Pons (tissue), 1 donor: ENCODE results near the gene SH2B2.
A peak's percentile ranks its signal among the peaks of the same experiment; 100 is the strongest.

ENCODE experiments used
- DNase-seq: peaks from one replicate; pipeline ENCODE4 v3.0.0-alpha.2; 2016; ENCODE audit warnings: low spot score

The SH2B2 gene

GRCh38 chr7:102266541-102266940, 20.1 kb upstream of the SH2B2 start:
- DNase-seq: no peak

DNA sequence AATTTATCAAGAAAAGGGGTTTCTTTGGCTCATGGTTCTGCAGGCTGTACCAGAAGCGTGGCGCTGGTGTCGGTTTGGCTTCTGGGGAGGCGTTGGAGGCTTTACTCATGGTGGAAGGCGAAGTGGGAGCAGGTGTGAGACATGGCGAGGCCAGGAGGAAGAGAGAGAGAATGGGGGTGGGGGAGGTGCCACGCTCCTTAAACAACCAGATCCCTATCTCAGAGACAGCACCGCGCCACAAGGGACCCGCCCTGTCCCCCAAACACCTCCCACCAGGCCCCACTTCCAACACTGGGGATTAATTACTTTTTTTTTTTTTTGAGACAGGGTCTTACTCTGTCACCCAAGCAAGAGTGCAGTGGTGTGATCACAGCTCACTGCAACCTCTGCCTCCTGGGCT, 18.0 kb upstream of the SH2B2 start:
- DNase-seq: no peak

GRCh38 chr7:102270178-102270887, 16.3 kb upstream of the SH2B2 start:
- peak; percentile 35 for DNase-seq

GRCh38 chr7:102271158-102271798, 15.4 kb upstream of the SH2B2 start:
- no peak for DNase-seq

GRCh38 chr7:102272075-102272916, 14.4 kb upstream of the SH2B2 start:
- DNase-seq: peak; percentile 59

- no peak for DNase-seq
Observed at GRCh38 chr7:102272917-102273748, 13.5 kb upstream of the SH2B2 start.

DNA sequence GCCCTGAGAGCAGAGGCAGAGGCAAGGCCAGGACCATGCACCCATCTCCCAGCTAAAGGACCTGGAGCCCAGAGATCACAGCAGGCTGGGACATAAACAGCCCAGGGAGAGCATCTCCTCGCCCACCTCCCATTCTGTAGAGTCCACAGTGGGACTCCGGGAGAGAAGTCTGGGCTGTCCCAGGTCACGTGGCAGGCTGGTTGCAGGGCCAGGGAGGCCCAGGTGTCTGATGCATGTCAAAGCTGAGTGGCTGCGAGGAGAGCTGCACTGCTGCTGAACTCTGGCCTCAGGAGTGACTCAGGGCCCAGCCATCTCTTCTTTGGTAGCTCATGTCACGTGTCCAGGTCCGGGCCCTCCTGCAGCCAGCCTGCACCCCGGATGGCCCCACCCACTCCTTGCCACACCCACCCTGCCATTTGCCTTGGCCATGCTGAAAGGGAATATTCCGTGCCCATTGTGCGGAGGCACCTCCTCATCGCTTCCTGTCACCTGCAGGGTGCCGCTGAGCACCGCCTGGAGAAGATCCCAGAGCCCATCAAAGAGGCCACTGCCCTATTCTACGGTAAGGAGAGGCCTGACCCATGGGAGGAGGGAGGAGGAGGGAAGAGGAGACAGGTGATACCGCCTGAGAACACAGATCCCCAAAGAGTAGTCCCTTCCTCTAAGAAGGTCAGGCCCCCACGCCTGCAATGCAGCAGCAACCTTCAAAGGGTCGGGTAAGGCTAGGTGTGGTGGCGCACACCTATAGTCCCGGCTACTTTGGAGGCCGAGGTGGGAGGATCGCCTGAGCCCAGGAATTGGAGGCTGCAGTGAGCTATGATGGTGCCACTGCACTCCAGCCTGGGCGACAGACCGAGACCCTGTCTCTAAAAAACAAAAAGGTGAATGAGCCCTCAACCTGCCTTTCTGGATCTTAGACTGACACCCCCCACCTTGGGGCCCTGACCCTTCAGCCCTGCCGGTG, 12.6 kb upstream of the SH2B2 start:
- DNase-seq: no peak

DNA sequence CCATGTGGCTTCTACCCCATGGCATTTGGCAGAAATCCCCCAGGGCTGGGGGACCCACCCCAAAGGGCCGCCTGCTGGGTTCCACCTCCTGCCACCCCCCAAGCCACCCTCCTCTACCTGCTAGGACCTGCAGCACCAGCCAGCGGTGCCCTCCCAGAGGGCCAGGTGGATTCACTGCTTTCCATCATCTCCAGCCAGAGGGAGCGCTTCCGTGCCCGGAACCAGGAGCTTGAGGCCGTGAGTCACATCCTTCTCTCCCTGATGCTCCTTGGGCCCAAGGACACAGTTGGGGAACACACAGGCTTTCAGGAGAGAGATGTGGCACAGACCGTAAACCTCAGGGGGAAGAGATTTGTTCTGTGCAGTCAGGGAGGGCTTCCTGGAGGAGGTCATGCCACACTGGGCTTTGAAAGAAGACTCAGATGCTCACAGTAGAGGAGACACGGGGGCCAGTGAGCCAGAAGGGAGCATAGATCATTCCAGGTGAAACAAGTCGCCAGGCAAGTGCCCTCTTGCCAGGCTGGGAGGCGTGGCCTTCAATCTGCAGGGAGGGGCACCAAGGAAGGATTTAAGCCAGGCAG, 11.5 kb upstream of the SH2B2 start:
- no peak for DNase-seq

DNA sequence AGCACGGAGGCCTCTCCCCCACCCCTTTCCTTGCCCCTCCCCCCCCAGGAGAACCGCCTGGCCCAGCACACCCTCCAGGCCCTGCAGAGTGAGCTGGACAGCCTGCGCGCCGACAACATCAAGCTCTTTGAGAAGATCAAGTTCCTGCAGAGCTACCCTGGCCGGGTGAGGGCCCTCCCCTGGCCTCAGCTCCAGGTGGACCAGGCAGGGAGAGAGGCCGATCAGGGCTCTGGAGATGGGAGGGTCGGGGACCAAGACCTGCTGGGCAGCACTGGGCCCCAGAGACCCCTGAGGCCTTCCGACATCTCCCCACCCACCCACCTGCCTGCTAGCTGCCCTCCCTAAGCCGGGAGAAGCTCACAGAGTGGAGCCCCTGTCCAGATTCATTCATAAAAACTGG, 8.8 kb upstream of the SH2B2 start:
- no peak for DNase-seq

- peak; percentile 42 for DNase-seq
Observed at GRCh38 chr7:102279537-102280400, 6.9 kb upstream of the SH2B2 start.

- no peak for DNase-seq
Observed at GRCh38 chr7:102280521-102280920, 6.1 kb upstream of the SH2B2 start.

DNA sequence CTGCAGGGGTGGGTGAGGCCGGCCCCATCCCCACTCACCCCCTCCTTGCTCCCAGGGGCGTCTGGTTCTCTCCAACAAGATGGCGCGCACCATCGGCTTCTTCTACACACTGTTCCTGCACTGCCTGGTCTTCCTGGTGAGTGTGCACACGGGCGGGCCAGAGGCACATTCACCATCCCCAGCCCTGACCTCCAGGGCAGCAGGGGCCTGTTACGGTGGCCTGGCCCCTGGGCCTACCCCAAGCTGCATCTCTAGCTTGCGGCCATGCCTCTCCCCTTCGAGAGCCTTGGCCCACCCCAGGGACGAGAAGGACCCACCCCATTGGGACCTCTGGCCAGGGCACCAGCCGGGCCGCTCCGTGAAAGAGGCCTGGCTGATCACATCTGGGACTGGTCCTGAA, 4.9 kb upstream of the SH2B2 start:
- DNase-seq: no peak

- no peak for DNase-seq
Observed at GRCh38 chr7:102282465-102283362, 4.0 kb upstream of the SH2B2 start.

GRCh38 chr7:102283477-102284189, 3.0 kb upstream of the SH2B2 start:
- no peak for DNase-seq

DNA sequence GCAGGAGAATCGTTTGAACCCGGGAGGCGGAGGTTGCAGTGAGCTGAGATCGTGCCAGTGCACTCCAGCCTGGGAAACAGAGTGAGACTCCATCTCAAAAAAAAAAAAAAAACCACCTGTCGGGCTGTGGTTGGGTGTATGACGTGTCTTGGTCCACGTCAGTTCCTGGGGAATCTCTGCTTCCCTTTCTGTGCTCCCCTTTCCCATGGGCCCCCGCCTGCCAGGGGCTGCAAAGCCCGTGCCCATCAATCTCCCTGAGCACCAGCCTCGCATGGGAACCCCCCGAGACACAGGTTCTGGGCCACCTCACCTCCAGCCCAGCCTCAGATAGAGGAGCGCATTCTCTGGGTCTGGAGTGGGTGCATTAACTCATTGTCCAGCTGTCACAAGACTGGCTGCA, 2.3 kb upstream of the SH2B2 start:
- DNase-seq: no peak

DNA sequence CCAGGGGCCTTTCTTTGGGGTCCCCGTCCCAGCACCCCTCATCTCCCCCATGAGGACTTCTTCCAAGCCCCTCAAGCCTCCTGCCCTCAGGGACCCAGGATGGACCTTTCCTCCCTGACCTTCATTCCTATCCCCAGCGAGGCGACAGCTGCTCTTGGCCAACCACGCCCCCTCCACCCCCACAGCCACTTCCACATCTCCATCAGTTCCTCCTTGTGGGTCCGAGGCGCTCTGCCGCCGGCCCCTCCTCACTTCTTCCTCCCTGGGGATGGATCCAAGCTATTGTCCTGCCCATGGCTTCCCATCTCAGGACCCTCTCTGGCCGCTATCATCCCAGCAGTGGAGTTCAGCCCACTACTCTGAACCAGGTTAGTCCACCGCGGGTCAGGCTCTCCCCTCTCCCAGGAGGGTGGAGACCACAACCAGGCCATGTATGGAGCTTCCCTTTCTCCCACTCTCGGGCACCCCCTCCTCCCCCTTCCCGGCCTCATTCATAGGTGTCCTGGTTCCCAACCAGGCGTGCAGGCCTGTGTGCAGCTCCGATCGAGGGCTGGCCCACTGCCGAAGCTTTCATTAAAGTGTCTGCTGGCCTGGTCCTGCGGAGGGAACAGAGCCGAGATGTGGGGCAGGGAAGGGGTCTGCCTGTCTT, 1.7 kb upstream of the SH2B2 start:
- no peak for DNase-seq

DNA sequence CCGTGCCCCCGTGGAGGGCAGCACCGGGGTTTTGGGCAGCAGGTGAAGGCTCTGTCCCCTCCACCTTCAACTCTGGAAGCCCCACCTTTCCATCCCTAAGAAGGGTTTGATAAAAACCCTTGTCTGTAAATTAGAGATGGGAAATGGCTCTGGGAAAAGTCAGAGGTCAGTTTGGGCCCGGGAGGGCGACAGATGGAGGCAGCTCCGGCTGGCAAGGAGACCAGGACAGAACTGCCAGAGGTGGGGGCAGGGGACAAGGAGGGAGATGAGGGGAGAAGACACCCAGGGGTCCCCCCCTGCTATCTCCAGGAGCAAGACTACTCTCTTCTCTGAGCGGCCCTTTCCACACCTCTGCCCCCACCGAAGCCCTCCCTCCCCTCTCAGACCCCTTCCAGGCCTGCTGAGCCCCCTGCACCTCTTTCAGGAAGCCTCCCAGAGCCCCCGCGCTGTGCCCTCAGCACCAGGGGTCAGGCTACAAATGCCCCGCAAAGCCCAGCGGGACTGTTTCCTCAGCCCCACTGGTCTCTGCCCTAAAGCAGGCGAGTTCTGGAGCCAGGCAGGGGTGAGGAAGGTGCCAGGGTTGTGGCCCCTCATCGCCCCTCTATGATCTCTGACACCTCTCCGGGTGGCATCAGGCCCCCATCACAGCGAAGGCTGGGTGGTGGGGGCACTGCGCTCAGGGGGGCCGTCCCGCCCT, 980 bp upstream of the SH2B2 start:
- no peak for DNase-seq
